ENCODE measurements around the gene WDR87. TPM values are rescaled to one million over a fixed set of nuclear protein-coding genes. Genes with fewer than 3 reads are reported as not detected.

Gene WDR87
- total RNA-seq, 6 donors from 2014 or later = not detected

DNA sequence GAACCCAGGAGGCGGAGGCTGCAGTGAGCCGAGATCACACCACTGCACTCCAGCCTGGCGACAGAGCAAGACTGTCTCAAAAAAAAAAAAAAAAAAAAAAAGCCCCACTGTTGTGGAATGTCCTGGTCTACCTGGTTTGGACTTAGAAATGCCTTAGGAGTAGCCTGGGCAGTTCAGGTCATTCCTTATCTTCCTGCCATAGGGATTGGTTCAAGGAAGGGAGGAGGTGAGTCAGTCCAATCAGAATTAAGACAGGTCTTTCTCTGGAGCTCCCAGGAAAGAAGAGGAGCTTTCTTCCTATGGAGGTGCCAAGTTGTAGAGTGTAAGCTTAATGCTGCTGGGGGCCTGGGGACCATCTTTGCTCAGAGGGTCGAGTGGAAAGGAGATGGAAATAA, 45.4 kb upstream of the WDR87 start:
- Histone ChIP-seq H3K9me3 (no peaks in the 10 kb centered on the region), H3K4me1 (peaks cover 0 to 6% (median 2%) of the 10 kb centered on the region in 4 donors), H3K36me3 (no peaks in the 10 kb centered on the region), H3K27me3 (no peaks in the 10 kb centered on the region), H3K4me3 (no peak overlapping the region), H3K27ac (no peak overlapping the region)
- no peak for TF ChIP-seq CTCF (IDR thresholded peaks at IDR 0.05)
- TF ChIP-seq EP300 (IDR thresholded peaks at IDR 0.05) = no peak
- no peak for TF ChIP-seq POLR2A (IDR thresholded peaks at IDR 0.05)
- TF ChIP-seq POLR2AphosphoS5 (IDR thresholded peaks at IDR 0.05) = no peak
- DNase-seq (no peak), ATAC-seq (ENCODE audit: low FRiP score in 2 of 2) (no peak)
- WGBS, 2 donors = 66 to 87% methylated on average over 4 of the region's 4 CpGs

DNA sequence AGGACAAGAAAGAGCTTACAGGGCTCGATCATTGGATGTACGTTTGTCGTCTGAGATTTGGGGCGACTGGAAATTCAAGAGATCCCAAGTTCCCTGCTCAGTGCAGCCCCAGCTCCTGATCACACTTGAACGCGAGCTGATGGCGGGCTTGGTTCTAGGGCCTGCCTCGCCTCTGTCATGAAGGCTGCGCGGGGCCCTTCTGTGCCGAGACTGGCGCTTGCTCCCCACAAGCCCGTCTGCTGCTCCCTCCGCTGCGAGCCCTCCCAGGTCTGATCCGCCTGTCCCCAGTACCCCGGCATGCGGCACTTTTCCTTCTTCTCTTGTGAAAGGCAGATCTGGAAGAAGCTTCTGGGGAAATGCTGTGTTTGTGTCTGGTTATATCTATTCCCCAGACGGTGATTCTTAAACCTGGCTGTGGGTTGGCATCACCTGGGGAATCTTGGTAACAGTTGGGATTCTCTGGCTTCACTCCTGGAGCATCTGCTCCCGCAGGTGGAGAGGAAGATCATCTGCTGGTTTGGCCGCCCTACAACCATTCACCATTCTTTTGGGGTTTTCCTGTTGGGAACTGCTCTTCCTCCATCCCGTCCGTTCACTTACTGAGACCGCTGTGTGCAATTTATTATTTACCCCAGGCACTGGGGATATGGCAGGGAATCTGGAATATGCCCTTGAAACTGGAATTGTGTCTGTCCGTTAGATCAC, 44.2 kb upstream of the WDR87 start:
- Histone ChIP-seq H3K27me3 (no peaks in the 10 kb centered on the region), H3K4me1 (peaks cover 0 to 6% (median 2%) of the 10 kb centered on the region in 4 donors), H3K36me3 (no peaks in the 10 kb centered on the region), H3K9me3 (no peaks in the 10 kb centered on the region), H3K27ac (no peak overlapping the region), H3K4me3 (no peak overlapping the region)
- no peak for ATAC-seq (ENCODE audit: low FRiP score in 2 of 2)
- peak in 1 of 2 donors; percentile 62 for DNase-seq
- TF ChIP-seq POLR2A (IDR thresholded peaks at IDR 0.05) (no peak), EP300 (IDR thresholded peaks at IDR 0.05) (no peak), CTCF (IDR thresholded peaks at IDR 0.05) (no peak), POLR2AphosphoS5 (IDR thresholded peaks at IDR 0.05) (no peak)
- 90 to 93% methylated on average over 22 to 25 of the region's 25 CpGs for WGBS, 2 donors

DNA sequence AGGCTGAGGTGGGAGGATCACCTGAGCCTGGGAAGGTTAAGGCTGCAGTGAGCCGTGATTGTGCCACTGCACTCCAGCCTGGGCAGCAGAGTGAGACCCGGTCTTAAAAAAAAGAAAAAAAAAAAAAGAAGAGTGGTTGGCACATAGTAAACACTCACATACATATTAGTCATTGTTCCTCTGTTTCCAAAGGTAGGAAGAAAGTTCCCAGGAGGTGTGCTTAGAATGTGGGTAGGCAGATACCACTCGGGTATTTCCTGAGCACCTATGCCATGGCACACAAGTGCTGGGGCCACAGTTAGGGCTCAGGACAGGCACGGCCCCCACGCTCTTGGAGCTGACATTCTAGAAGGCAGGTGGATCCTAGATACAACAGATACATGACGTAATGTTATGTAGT, 42.0 kb upstream of the WDR87 start:
- peak in 1 of 2 donors; percentile 41 for ATAC-seq (ENCODE audit: low FRiP score in 2 of 2)
- peaks cover 0 to 3% (median 0%) of the 10 kb centered on the region in 4 donors for H3K4me1 ChIP-seq
- H3K9me3 ChIP-seq = no peaks in the 10 kb centered on the region
- no peaks in the 10 kb centered on the region for H3K36me3 ChIP-seq
- peak in 1 of 2 donors; percentile 42 for DNase-seq
- H3K27me3 ChIP-seq = no peaks in the 10 kb centered on the region
- no peak overlapping the region for H3K4me3 ChIP-seq
- WGBS, 2 donors = 60 to 66% methylated on average over 4 to 6 of the region's 6 CpGs
- TF ChIP-seq POLR2A (IDR thresholded peaks at IDR 0.05) (no peak), EP300 (IDR thresholded peaks at IDR 0.05) (no peak), CTCF (IDR thresholded peaks at IDR 0.05) (no peak)
- H3K27ac ChIP-seq = peak overlapping the region in 2 of 4 donors; percentile 25 to 55

DNA sequence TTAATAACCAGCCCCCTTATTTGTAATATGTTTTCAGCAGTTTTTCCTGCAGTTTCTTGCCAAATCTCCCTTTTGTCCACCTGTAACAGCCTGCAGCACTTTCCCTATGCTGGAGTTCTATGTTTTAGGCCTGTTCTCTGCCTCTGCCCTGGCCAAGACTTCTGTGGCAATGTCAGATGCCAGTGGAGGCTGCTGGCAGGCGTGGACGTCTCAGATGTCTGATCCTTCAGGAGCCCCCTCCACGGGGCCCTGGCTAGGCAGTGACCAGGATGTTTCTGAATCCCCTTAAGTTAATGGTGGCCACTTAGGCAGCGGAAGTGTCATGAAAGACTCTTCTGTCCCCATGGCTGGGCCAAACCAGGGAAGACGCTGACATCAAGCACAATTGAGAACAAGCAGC, 41.4 kb upstream of the WDR87 start:
- Histone ChIP-seq H3K9me3 (no peaks in the 10 kb centered on the region), H3K27ac (no peak overlapping the region), H3K27me3 (no peaks in the 10 kb centered on the region), H3K4me1 (no peaks in the 10 kb centered on the region), H3K4me3 (no peak overlapping the region), H3K36me3 (no peaks in the 10 kb centered on the region)
- 73 to 81% methylated on average over 5 of the region's 5 CpGs for WGBS, 2 donors
- no peak for DNase-seq
- no peak for ATAC-seq (ENCODE audit: low FRiP score in 2 of 2)
- TF ChIP-seq CTCF (IDR thresholded peaks at IDR 0.05) (no peak), EP300 (IDR thresholded peaks at IDR 0.05) (no peak), POLR2AphosphoS5 (IDR thresholded peaks at IDR 0.05) (no peak), POLR2A (IDR thresholded peaks at IDR 0.05) (no peak)

DNA sequence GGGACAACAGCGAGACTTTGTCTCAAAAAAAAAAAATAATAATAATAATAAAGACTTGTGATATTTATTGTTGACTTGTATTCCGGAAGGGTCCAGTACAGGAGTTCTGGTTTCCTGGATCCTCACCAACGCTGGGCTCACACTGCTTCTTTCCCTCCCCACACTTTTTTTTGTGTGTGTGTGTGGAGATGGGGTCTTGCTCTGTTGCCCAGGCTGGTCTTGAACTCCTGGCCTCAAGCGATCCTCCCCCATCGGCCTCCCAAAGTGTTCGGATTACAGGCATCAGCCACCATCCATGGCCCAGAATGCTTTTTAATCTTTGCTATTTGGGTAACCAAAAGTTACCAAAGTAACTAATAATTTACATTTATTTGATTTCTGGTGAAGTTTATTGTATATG, 39.7 kb upstream of the WDR87 start:
- Histone ChIP-seq H3K27ac (no peak overlapping the region), H3K4me3 (no peak overlapping the region), H3K9me3 (no peaks in the 10 kb centered on the region), H3K27me3 (no peaks in the 10 kb centered on the region), H3K36me3 (no peaks in the 10 kb centered on the region), H3K4me1 (peaks cover 0 to 8% (median 3%) of the 10 kb centered on the region in 4 donors)
- TF ChIP-seq POLR2A (IDR thresholded peaks at IDR 0.05) (no peak), CTCF (IDR thresholded peaks at IDR 0.05) (no peak), POLR2AphosphoS5 (IDR thresholded peaks at IDR 0.05) (no peak), EP300 (IDR thresholded peaks at IDR 0.05) (no peak)
- WGBS, 2 donors = 93 to 98% methylated on average over 6 of the region's 6 CpGs
- DNase-seq (no peak), ATAC-seq (ENCODE audit: low FRiP score in 2 of 2) (no peak)

Measured in upper lobe of left lung (tissue), 6 donors.